ENCODE results near the gene VASP. TPM values are rescaled to one million over a fixed set of nuclear protein-coding genes. Genes with fewer than 3 reads are reported as not detected.
"Not testable (repeated sequence)": the region's sequence is repeated elsewhere in the genome, so short reads cannot be mapped to it uniquely, and the experiment has no call there.

The VASP gene
- total RNA-seq, 1 donor from 2014 or later = 155 TPM

GRCh38 chr19:45507872-45508416 is 665 bp downstream of the VASP start:
- peak overlapping the region; percentile 99 for H3K4me3 ChIP-seq
- TF ChIP-seq CTCF (IDR thresholded peaks at IDR 0.05) = no peak
- ATAC-seq (no peak), DNase-seq (no peak)
- H3K27me3 ChIP-seq = no peaks in the 10 kb centered on the region
- intact Hi-C loops (cut with DNase I) = no loop called here
- no peaks in the 10 kb centered on the region for H3K9me3 ChIP-seq
- H3K27ac ChIP-seq = peak overlapping the region; percentile 82
- no peaks in the 10 kb centered on the region for H3K36me3 ChIP-seq
- H3K4me1 ChIP-seq = peaks cover 27% of the 10 kb centered on the region

GRCh38 chr19:45508417-45508860 is 1.2 kb downstream of the VASP start:
- Histone ChIP-seq H3K9me3 (no peaks in the 10 kb centered on the region), H3K27ac (peak overlapping the region; percentile 82), H3K4me1 (peaks cover 27% of the 10 kb centered on the region), H3K36me3 (no peaks in the 10 kb centered on the region), H3K4me3 (peak overlapping the region; percentile 99), H3K27me3 (no peaks in the 10 kb centered on the region)
- intact Hi-C loops (cut with DNase I) = no loop called here
- no peak for TF ChIP-seq CTCF (IDR thresholded peaks at IDR 0.05)
- peak; percentile 78 for DNase-seq
- peak; percentile 1 for ATAC-seq

GRCh38 chr19:45508861-45509691 is 1.8 kb downstream of the VASP start:
- no peaks in the 10 kb centered on the region for H3K9me3 ChIP-seq
- peak overlapping the region; percentile 82 for H3K27ac ChIP-seq
- peak; percentile 84 for DNase-seq
- H3K27me3 ChIP-seq = no peaks in the 10 kb centered on the region
- H3K4me3 ChIP-seq = peak overlapping the region; percentile 99
- H3K36me3 ChIP-seq = no peaks in the 10 kb centered on the region
- intact Hi-C loops (cut with DNase I) = no loop called here
- no peak for TF ChIP-seq CTCF (IDR thresholded peaks at IDR 0.05)
- peaks cover 31% of the 10 kb centered on the region for H3K4me1 ChIP-seq
- peak; percentile 55 for ATAC-seq

- Histone ChIP-seq H3K9me3 (no peaks in the 10 kb centered on the region), H3K36me3 (no peaks in the 10 kb centered on the region), H3K4me3 (peak overlapping the region; percentile 99), H3K27me3 (no peaks in the 10 kb centered on the region), H3K4me1 (peaks cover 37% of the 10 kb centered on the region), H3K27ac (peak overlapping the region; percentile 82)
- TF ChIP-seq CTCF (IDR thresholded peaks at IDR 0.05) = no peak
- DNase-seq (no peak), ATAC-seq (no peak)
- intact Hi-C loops (cut with DNase I) = no loop called here
Observed at GRCh38 chr19:45509692-45510015, 2.4 kb downstream of the VASP start.

- ATAC-seq; H3K27me3 ChIP-seq; intact Hi-C loops (cut with DNase I); H3K36me3 ChIP-seq; DNase-seq; H3K9me3 ChIP-seq; H3K4me3 ChIP-seq: not testable (repeated sequence)
- Histone ChIP-seq H3K27ac (peak overlapping the region; percentile 82), H3K4me1 (peaks cover 44% of the 10 kb centered on the region)
Observed at GRCh38 chr19:45510352-45510751, 3.1 kb downstream of the VASP start.

- H3K36me3 ChIP-seq = no peaks in the 10 kb centered on the region
- no peak overlapping the region for H3K27ac ChIP-seq
- intact Hi-C loops (cut with DNase I) = no loop called here
- no peak for TF ChIP-seq CTCF (IDR thresholded peaks at IDR 0.05)
- peaks cover 50% of the 10 kb centered on the region for H3K4me1 ChIP-seq
- no peaks in the 10 kb centered on the region for H3K27me3 ChIP-seq
- no peak overlapping the region for H3K4me3 ChIP-seq
- DNase-seq = no peak
- no peaks in the 10 kb centered on the region for H3K9me3 ChIP-seq
- ATAC-seq = no peak
Observed at GRCh38 chr19:45511074-45511473, 3.8 kb downstream of the VASP start.

Data from upper lobe of right lung (tissue), 1 donor.